ENCODE measurements around the gene KAT2A.

KAT2A gene

DNA sequence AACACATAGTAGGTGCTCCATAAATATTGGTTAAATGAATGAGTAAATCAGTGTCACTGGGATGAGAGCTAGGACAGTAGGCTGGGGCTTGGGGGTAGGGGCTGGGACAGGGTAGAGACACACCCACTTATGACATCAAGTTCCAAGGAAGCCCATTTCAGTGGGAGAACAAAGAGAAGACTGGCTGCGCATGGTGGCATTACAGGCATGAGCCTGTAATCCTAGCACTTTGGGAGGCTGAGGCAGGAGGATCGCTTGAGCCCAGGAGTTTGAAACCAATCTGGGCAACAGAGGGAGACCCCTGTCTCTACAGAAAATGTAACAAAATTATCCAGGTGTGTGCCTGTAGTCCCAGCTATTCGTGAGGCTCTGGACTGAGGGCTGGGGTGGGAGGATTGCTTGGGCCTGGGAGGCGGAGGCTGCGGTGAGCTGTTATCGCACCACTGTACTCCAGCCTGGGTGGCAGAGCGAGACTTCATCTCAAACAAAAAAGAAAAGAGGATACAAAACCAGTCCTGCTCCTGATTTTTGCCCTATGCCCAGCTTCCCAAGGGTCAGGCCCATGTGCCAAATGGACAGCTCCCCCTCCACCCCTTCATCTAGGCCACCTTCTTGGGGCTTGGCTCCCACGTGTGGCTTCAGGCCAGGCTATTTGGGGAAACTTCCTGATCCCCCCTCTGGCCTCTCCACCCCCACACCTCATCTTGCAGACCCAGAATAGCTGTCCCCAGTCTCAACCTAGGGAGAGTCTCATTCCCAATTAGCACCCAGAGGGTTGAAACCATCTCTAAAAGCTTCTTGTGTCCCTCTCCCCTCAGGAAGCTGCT is 30.0 kb downstream of the KAT2A start:
- no peak for DNase-seq

DNA sequence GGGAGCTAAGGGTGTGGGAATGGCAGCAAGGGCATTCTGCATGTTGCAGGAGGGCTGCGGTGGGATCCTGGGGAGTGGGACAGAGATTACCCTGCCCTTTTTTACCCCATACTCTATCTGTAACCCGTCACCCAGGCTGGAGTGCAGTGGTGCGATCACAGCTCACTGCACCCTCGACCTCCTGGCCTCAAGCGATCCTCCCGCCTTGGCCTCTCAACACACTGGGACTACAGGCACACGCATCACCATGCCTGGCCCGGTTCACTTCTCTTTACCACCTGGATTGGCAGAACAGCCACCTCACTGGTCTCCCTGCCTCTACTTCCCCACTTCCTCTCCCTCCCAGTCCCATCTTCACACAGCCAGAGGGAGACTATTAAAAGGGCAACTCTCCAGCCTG is 32.4 kb downstream of the KAT2A start:
- no peak for DNase-seq

GRCh38 chr17:42087736-42088705 is 33.1 kb downstream of the KAT2A start:
- DNase-seq = no peak

DNA sequence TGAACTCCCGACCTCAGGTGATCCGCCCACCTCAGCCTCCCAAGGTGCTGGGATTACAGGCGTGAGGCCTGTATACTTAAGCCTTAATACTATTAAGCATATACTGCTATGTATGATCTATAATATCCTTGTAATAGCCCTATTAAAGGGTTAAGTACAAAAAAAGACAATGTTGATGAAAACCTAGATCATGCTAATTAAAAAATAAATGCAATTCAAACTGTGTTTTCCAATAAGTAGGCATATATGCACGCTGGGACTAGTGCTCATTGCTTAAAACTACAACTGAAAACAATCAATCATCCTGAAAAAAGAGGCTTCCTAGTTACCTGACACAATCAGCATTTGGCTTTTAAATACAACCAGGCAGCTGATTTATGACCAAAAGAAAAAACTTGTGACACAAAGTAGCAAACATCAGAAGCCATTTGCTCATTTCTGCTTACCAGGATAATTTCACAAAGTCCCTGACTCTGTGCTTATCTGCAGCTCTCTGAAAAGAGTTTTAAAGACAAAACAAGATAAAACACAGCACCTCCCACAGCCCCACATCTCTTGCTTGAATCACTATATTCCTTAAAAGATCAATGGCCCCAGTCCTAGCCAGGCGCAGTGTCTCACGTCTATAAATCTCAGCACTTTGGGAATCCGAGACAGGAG is 34.0 kb downstream of the KAT2A start:
- no peak for DNase-seq

DNA sequence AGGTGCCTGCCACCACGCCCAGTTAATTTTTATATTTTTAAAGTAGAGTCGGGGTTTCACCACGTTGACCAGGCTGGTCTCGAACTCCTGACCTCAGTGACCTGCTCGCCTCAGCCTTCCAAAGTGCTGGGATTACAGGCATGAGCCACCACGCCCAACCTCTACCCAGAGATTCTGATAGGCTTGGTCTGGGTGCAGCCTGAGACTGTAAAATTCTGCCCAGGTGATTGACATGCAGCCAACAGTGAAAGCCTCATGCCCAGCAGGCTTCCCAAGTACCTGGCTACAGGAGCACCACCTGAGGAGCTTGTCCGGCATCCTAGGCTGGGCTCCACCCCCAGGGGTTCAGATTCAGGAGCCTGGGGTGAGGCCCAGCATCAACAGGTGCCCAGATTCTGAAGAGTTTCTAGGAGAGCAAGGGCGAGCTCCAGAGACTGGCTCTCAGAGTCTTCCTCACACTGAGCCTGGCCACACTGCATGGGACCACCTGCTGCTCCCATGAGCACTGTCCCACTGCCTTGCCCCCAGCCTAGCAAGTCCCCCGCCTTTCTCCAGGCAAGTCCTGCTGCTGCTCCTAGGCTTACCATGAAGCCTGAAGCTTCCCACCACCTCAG is 39.5 kb downstream of the KAT2A start:
- no peak for DNase-seq

- DNase-seq = no peak
Measured at GRCh38 chr17:42079541-42079940, 41.6 kb downstream of the KAT2A start.

DNA sequence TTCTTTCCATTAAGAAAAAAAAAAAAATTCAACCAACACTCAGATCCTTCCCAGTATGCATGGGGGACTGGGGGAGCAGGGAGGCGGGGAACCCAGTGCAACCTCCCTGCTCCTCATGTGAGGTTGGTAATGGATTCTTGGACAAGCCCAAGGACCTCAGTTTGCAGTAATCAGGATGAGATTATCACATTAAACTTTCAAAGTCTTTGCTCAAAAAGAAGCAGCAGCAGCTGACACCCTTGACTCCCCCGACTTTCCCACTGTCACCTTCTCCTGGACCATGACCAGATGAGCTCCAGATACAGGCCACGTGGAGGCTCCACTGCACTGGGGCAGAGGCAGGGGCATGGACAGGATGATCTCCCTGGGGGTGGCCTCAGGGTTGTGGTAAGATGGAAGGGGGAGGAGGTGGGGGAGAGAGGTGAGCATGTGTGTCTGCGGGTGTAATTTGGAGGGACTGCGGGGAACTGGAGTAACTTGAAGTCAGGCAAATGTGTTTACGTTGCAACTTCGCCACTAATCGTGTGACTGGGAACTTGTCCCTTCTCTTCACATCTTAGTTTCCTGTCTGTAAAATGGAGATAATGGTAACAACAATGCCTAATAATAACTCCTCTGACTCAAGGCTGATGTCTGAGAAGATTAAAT is 42.6 kb downstream of the KAT2A start:
- no peak for DNase-seq

DNA sequence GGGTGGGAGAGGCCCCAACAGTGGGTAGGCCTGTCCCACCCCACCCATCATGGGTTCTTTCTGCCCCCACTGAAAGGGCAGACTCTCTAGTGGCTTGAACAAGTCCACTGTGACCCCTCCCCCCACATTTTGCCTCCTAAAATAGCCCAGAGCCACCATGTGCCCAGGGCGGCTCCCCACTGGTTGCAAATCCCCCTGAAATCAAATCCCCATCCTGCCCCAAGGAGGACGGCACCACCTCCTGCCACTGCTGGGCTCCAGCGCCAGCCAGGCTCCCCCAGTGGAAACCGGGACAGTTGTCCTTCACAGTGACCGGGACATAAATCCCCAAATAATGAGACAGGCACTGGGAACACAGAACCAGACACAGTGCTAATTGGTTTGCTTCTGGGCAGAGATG is 43.4 kb downstream of the KAT2A start:
- no peak for DNase-seq

GRCh38 chr17:42076797-42077559 is 44.2 kb downstream of the KAT2A start:
- no peak for DNase-seq

DNA sequence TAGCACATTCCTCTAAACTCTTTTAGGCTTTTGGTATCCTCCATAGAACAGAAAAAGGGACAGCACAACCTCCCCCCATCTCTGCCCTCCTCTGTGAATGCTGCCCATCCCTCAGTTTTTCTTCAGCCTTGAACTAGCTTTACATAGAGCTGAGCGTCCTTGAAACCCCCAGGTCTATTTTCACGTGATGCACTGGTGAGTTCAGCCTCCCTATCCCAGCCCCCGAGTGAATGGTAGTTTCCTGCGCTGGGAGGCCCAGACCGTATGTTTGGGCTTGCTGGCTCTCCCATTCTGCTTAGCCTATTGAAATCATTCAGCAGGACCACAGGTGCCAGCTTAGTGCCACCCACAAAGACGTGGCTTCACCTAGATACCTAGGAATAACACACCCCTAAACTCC is 45.4 kb downstream of the KAT2A start:
- DNase-seq = no peak

GRCh38 chr17:42072323-42073187 is 48.6 kb downstream of the KAT2A start:
- DNase-seq = no peak

DNA sequence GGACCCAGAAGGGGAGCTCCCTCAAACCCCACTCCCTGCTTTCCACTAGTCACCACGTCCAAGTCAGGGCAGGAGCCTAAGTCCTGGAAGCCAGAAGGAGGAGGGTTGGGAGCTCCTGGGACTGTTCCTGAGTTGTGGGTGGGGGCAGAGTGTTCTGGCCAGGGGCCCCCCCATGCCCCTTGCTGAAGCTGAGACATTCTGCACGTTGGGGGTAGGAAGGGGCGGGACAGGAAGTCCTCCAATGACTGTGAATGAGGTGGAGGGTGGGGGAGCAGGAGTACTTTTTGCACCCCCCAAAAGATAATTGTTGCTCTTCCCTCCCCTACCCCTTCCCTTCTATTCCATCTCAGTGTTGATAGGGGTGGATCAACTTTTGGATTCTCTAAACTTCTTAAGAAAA is 49.4 kb downstream of the KAT2A start:
- DNase-seq = no peak

DNA sequence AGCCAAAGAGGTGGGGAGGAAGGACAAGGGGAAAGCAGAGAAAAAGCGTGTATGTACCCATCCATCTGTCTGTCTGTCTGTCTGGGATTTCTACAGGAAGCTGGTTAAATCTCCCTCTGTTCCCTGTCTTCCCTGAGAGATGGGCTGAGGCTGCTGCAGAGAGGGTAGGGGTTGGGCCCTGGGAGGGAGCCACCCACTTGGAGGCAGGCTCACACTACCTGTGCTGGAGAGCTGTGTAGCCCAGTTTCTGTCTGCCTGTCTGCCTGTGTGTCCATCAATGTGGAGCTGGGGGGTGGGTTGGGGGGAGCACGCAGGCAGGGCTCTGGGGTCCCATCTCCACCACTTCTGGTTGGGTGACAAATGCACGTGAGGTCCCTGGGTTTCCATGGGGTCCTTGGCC is 52.2 kb downstream of the KAT2A start:
- DNase-seq = no peak

GRCh38 chr17:42067371-42068091 is 53.6 kb downstream of the KAT2A start:
- peak; percentile 63 to 71 for DNase-seq

- DNase-seq = no peak
Measured at GRCh38 chr17:42065201-42065600, 56.0 kb downstream of the KAT2A start.

Measured in activated CD4-positive, alpha-beta T cell treated with anti-CD3 and anti-CD28 coated beads, Interleukin-2, amount 50 U/mL, for 4 hours (primary cell).